Uterus (tissue), 4 donors: ENCODE data around the gene CDKL1. TPM values are rescaled to one million over a fixed set of nuclear protein-coding genes. Genes with fewer than 3 reads are reported as not detected.

ENCODE experiments used
- DNase-seq, 2 donors: peaks; one replicate each; pipeline ENCODE4 v3.0.0-alpha.2; 2019 to 2020
- H3K27ac ChIP-seq, 2 donors: fragments of 200-600 bp; sonication (generic); 1 replicate in 1 of 2; 2 replicates in 1 of 2; pipeline ENCODE4 v1.5.1; 2016 to 2018
- H3K27me3 ChIP-seq, 2 donors: fragments of 200-600 bp; sonication (generic); one replicate each; pipeline ENCODE4 v1.5.1; 2018 to 2019; ENCODE audit warnings: control low read depth in 1 of 2
- H3K36me3 ChIP-seq, 2 donors: fragments of 200-600 bp; sonication (generic); one replicate each; pipeline ENCODE4 v1.5.1; 2019; ENCODE audit warnings: control low read depth in 1 of 2
- H3K4me1 ChIP-seq, 2 donors: fragments of 200-600 bp; sonication (generic); one replicate each; pipeline ENCODE4 v1.5.1; 2018 to 2019; ENCODE audit warnings: control low read depth in 1 of 2
- H3K4me3 ChIP-seq, 2 donors: fragments of 200-600 bp; sonication (generic); 1 replicate in 1 of 2; 2 replicates in 1 of 2; pipeline ENCODE4 v1.5.1; 2018 to 2019; ENCODE audit warnings: mild to moderate bottlenecking in 1 of 2
- H3K9me3 ChIP-seq, 2 donors: fragments of 200-600 bp; sonication (generic); one replicate each; pipeline ENCODE4 v1.5.1; 2019; ENCODE audit warnings: control low read depth in 1 of 2
- POLR2A ChIP-seq, 2 donors: fragments of 450-650 bp; IDR thresholded peaks; one replicate each; pipeline ENCODE4 v1.6.1; 2016; ENCODE audit warnings: antibody characterized with exemption in 2 of 2, mild to moderate bottlenecking in 1 of 2, moderate library complexity in 1 of 2
- intact Hi-C: fragments of 100-400 bp; cut with DNase I; formaldehyde crosslinking; loops from one replicate; pipeline ENCODE4 v1.15.1; 2023; ENCODE audit warnings: low total_unique reads
- total RNA-seq, 4 donors: library from RNA; depleted of rRNA in 3 of 4; stranded (reverse); fragments of >200 nt in 3 of 4; gene quantifications; one replicate each; pipeline versions ENCODE4 v1.1.0 to v1.2.4, GENCODE V29; 2014 to 2023
- TF ChIP-seq, protein P1 (sequence below), 4 experiments: fragments of 200-600 bp in 2 of 4; fragments of 450-650 bp in 2 of 4; sonication (generic) in 2 of 4; IDR thresholded peaks; one replicate each; pipeline ENCODE4 v1.5.1; 2016 to 2019; ENCODE audit warnings: antibody characterized with exemption in 4 of 4, mild to moderate bottlenecking in 2 of 4, moderate library complexity in 1 of 4
- donor health status: DM: yes; HTN: yes; CAD: no.

The CDKL1 gene
- total RNA-seq, result 10 to 100 TPM in 3 of 4 donors, 1 to 10 TPM in 1; 6.8 to 38.1 (median 20.1) TPM

DNA sequence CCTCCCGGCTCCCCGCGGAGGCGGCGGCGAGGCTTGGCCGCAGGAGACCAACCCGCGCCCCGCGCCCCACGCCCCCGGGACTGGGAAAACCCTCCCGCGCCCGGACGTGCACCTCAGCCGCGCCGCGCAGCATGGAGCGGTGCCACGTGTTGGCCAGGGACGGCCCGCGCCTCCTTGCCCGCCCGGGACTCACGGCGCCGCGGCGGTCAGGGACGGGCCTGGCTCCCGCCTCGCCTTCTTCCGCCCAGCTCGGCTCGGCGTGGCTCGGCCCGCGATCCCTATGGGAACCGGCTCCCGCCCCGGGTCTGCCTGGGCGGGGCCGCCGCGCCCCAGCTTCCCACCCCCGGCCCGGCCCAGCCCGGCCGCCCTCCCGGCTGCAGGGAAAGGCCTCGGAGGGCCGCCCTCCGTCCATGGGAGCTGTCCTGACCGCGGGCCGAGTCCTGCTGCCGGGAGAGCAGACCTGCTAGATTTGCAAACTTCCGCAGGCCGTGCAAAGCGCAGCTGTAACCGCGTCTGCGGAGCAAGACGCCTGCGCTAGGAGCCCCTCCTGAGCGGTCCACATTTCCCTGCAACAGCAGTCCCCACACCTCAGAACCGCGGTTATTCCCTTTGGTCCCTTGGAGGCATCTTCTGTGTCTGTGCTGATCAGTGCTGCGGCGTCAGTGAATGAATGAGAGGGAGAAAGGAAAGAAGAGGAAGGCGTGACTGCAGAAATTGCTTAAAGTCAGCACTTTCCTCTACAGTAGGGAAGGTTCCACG lies at the start of gene CDKL1:
Gene CDKL1 (minus strand): TSS at position 251 of the 759 bp plus-strand sequence. CDS start 1,013 bp downstream, outside the sequence.
- no peaks in the 10 kb centered on the region for H3K36me3 ChIP-seq
- H3K4me1 ChIP-seq, result no peaks in the 10 kb centered on the region
- H3K27ac ChIP-seq, result peak within 1 kb of the TSS; percentile 85 to 91
- peak within 1 kb of the TSS; percentile 68 to 79 for H3K4me3 ChIP-seq
- peak; percentile 58 to 66 for DNase-seq
- no peaks in the 10 kb centered on the region for H3K9me3 ChIP-seq
- TF ChIP-seq POLR2A (IDR thresholded peaks at IDR 0.05), result peak; percentile 34 to 63
- TF ChIP-seq, protein P1, sequence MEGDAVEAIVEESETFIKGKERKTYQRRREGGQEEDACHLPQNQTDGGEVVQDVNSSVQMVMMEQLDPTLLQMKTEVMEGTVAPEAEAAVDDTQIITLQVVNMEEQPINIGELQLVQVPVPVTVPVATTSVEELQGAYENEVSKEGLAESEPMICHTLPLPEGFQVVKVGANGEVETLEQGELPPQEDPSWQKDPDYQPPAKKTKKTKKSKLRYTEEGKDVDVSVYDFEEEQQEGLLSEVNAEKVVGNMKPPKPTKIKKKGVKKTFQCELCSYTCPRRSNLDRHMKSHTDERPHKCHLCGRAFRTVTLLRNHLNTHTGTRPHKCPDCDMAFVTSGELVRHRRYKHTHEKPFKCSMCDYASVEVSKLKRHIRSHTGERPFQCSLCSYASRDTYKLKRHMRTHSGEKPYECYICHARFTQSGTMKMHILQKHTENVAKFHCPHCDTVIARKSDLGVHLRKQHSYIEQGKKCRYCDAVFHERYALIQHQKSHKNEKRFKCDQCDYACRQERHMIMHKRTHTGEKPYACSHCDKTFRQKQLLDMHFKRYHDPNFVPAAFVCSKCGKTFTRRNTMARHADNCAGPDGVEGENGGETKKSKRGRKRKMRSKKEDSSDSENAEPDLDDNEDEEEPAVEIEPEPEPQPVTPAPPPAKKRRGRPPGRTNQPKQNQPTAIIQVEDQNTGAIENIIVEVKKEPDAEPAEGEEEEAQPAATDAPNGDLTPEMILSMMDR (IDR thresholded peaks at IDR 0.05), result no peak
- H3K27me3 ChIP-seq, result no peaks in the 10 kb centered on the region
- intact Hi-C loops, result loop anchor here (10.0 kb wide), 1 partner anchor 52 kb away; no protein-coding TSS in a partner anchor

GRCh38 chr14:50434528-50434927 lies 37.8 kb upstream of the CDKL1 start:
- H3K4me1 ChIP-seq, result no peaks in the 10 kb centered on the region
- TF ChIP-seq, protein P1 (IDR thresholded peaks at IDR 0.05), result no peak
- no peak for TF ChIP-seq POLR2A (IDR thresholded peaks at IDR 0.05)
- H3K4me3 ChIP-seq, result no peak overlapping the region
- no peak overlapping the region for H3K27ac ChIP-seq
- DNase-seq, result no peak
- no peaks in the 10 kb centered on the region for H3K9me3 ChIP-seq
- intact Hi-C loops, result no loop called here
- H3K36me3 ChIP-seq, result no peaks in the 10 kb centered on the region
- no peaks in the 10 kb centered on the region for H3K27me3 ChIP-seq

DNA sequence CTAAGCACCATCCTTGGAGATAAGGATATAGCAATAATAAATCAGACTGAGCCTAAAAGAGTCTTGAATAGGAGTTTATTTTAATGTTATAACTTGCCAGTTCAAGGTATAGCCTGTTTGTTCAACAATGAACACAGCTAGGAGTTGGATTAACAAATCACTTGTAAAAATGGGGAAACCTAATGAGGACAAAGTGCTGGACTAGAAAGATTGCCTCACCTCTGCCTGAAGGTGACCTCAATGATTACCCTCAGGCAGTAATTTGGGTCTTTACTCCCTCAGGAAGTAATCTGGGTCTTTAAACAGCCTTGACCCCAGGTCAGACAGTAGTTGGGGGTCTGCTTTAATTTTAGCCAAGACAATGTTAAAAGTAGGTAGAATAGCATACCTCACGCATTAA lies 35.5 kb upstream of the CDKL1 start:
- no peak for DNase-seq
- no peaks in the 10 kb centered on the region for H3K9me3 ChIP-seq
- no peaks in the 10 kb centered on the region for H3K4me1 ChIP-seq
- H3K4me3 ChIP-seq, result no peak overlapping the region
- no peaks in the 10 kb centered on the region for H3K27me3 ChIP-seq
- TF ChIP-seq, protein P1 (IDR thresholded peaks at IDR 0.05), result no peak
- TF ChIP-seq POLR2A (IDR thresholded peaks at IDR 0.05), result no peak
- no peaks in the 10 kb centered on the region for H3K36me3 ChIP-seq
- intact Hi-C loops, result no loop called here
- no peak overlapping the region for H3K27ac ChIP-seq

- H3K4me1 ChIP-seq, result no peaks in the 10 kb centered on the region
- H3K27me3 ChIP-seq, result no peaks in the 10 kb centered on the region
- no peak for DNase-seq
- TF ChIP-seq, protein P1 (IDR thresholded peaks at IDR 0.05), result no peak
- TF ChIP-seq POLR2A (IDR thresholded peaks at IDR 0.05), result no peak
- intact Hi-C loops, result no loop called here
- no peaks in the 10 kb centered on the region for H3K36me3 ChIP-seq
- no peaks in the 10 kb centered on the region for H3K9me3 ChIP-seq
- H3K4me3 ChIP-seq, result no peak overlapping the region
- H3K27ac ChIP-seq, result peak overlapping the region in 1 of 2 donors; percentile 11
These were observed 29.1 kb upstream of the CDKL1 start for GRCh38 chr14:50425816-50426215.

- H3K36me3 ChIP-seq, result no peaks in the 10 kb centered on the region
- H3K4me1 ChIP-seq, result no peaks in the 10 kb centered on the region
- intact Hi-C loops, result no loop called here
- H3K27me3 ChIP-seq, result no peaks in the 10 kb centered on the region
- H3K27ac ChIP-seq, result no peak overlapping the region
- no peaks in the 10 kb centered on the region for H3K9me3 ChIP-seq
- no peak for DNase-seq
- TF ChIP-seq, protein P1 (IDR thresholded peaks at IDR 0.05), result no peak
- TF ChIP-seq POLR2A (IDR thresholded peaks at IDR 0.05), result no peak
- no peak overlapping the region for H3K4me3 ChIP-seq
These were observed 28.4 kb upstream of the CDKL1 start for GRCh38 chr14:50425105-50425504.
